ENCODE data around the gene FAM229A. TPM values are rescaled to one million over a fixed set of nuclear protein-coding genes. Genes with fewer than 3 reads are reported as not detected.
A peak's percentile ranks its signal among the peaks of the same experiment; 100 is the strongest.

FAM229A gene
- total and polyA plus RNA-seq, 10 donors, result 10.5 to 27.6 (median 14.0) TPM

GRCh38 chr1:32335790-32336590, 26.3 kb downstream of the FAM229A start, which contains the start of gene MARCKSL1:
Gene MARCKSL1 (minus strand): TSS chr1:32336233. CDS start chr1:32336033, 200 bp downstream.
- TF ChIP-seq POLR2AphosphoS5 (IDR thresholded peaks at IDR 0.05), result peak; percentile 97 to 99 (median 99)
- TF ChIP-seq POLR2A (IDR thresholded peaks at IDR 0.05), result peak in 2 of 3 donors; percentile 73 to 95
- TF ChIP-seq CTCF (IDR thresholded peaks at IDR 0.05 in 8 of 11, conservative IDR thresholded peaks at IDR 0.05 in 3 of 11), result no peak
- Histone ChIP-seq H3K4me1 (peaks cover 37 to 84% (median 63%) of the 10 kb centered on the region in 6 donors), H3K36me3 (peaks cover 0 to 36% (median 24%) of the 10 kb centered on the region in 6 donors), H3K27me3 (replicated peaks in 1 of 7) (peaks cover 0 to 4% (median 0%) of the 10 kb centered on the region in 7 donors), H3K4me3 (peak within 1 kb of the TSS; percentile 54 to 87 (median 71)), H3K9me3 (no peaks in the 10 kb centered on the region), H3K27ac (peak within 1 kb of the TSS; percentile 63 to 91 (median 85))
- intact Hi-C loops (cut with DNase I; ENCODE audit: low total_unique reads), result no loop called here
- DNase-seq, result peak; percentile 97
- 1 to 2% (median 1%) methylated on average over 16 to 95 of the region's 95 CpGs for WGBS, 5 donors

GRCh38 chr1:32335535-32335789, 26.8 kb downstream of the FAM229A start:
- intact Hi-C loops (cut with DNase I; ENCODE audit: low total_unique reads), result no loop called here
- H3K36me3 ChIP-seq, result peaks cover 0 to 41% (median 29%) of the 10 kb centered on the region in 6 donors
- 0 to 3% (median 1%) methylated on average over 12 to 34 of the region's 34 CpGs; no CpG with 5 or more reads in 1 of the 5 donors for WGBS, 5 donors
- peaks cover 0 to 4% (median 0%) of the 10 kb centered on the region in 7 donors for H3K27me3 ChIP-seq (replicated peaks in 1 of 7)
- H3K4me1 ChIP-seq, result peaks cover 37 to 83% (median 63%) of the 10 kb centered on the region in 6 donors
- H3K27ac ChIP-seq, result peak overlapping the region in 7 of 8 donors; percentile 81 to 91 (median 86)
- DNase-seq, result no peak
- TF ChIP-seq CTCF (IDR thresholded peaks at IDR 0.05 in 8 of 11, conservative IDR thresholded peaks at IDR 0.05 in 3 of 11) (no peak), POLR2AphosphoS5 (IDR thresholded peaks at IDR 0.05) (no peak), POLR2A (IDR thresholded peaks at IDR 0.05) (no peak)
- no peaks in the 10 kb centered on the region for H3K9me3 ChIP-seq
- H3K4me3 ChIP-seq, result peak overlapping the region; percentile 54 to 87 (median 71)

DNA sequence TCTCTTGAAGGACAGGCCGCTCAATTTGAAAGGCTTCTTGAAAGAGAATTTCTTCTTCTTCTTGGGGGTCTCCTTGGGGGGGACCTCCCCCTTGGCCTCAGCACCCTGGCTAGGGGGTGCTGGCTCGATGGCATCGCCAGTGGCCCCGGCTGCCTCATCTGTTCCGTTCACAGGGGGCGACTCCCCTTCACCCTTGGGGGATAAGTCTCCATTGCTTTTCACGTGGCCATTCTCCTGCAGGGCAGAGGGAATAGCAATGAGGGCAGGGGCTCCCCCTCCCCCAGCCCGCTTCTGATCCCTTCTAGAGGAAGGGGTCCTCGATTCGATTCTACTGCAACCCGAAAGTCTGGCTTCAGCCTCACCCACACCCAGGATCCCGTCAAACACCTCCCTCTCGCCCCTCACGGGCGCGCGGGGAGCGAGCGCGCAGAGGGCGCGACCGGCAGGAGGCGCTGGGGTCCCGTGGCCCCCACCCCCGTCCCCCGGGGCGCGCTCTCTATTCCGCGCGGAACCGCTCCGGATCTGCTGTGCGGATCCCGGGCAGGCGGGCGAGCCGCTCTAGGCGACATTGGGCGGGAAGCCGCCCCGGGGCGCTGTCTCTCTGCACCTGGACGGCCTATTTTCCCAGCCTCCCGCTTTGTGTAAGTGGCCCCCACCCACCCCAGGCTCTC, 27.3 kb downstream of the FAM229A start:
- DNase-seq, result peak; percentile 94

More for the DNA sequence above, 27.3 kb downstream of the FAM229A start:
- intact Hi-C loops (cut with DNase I; ENCODE audit: low total_unique reads), result no loop called here
- Histone ChIP-seq H3K4me3 (peak overlapping the region; percentile 54 to 87 (median 71)), H3K27ac (peak overlapping the region in 7 of 8 donors; percentile 81 to 91 (median 86)), H3K4me1 (peaks cover 37 to 78% (median 61%) of the 10 kb centered on the region in 6 donors), H3K9me3 (no peaks in the 10 kb centered on the region), H3K27me3 (replicated peaks in 1 of 7) (peaks cover 0 to 4% (median 0%) of the 10 kb centered on the region in 7 donors), H3K36me3 (peaks cover 0 to 46% (median 33%) of the 10 kb centered on the region in 6 donors)
- 1 to 7% (median 2%) methylated on average over 12 to 46 of the region's 46 CpGs for WGBS, 5 donors
- TF ChIP-seq CTCF (IDR thresholded peaks at IDR 0.05 in 8 of 11, conservative IDR thresholded peaks at IDR 0.05 in 3 of 11) (peak; percentile 71 to 91 (median 82)), POLR2AphosphoS5 (IDR thresholded peaks at IDR 0.05) (peak; percentile 70 to 83 (median 70)), POLR2A (IDR thresholded peaks at IDR 0.05) (no peak)

Data from spleen (tissue), 11 donors.